CD4-positive, alpha-beta T cell treated with Interferon gamma for 1 hour (primary cell): ENCODE data around the gene UBE2G2.

Source experiments
- DNase-seq: peaks from one replicate; pipeline ENCODE4 v3.0.0-alpha.2; 2020

UBE2G2 gene

GRCh38 chr21:44784810-44785209 is 16.8 kb downstream of the UBE2G2 start:
- no peak for DNase-seq

GRCh38 chr21:44783020-44783696 is 18.5 kb downstream of the UBE2G2 start:
- no peak for DNase-seq

GRCh38 chr21:44780767-44781459 is 20.7 kb downstream of the UBE2G2 start:
- DNase-seq = no peak

- no peak for DNase-seq
Observed at GRCh38 chr21:44780137-44780502, 21.5 kb downstream of the UBE2G2 start.

GRCh38 chr21:44779417-44780136 is 22.0 kb downstream of the UBE2G2 start:
- no peak for DNase-seq

GRCh38 chr21:44778983-44779382 is 22.6 kb downstream of the UBE2G2 start:
- DNase-seq = no peak

- DNase-seq = no peak
Observed at GRCh38 chr21:44778499-44778911, 23.1 kb downstream of the UBE2G2 start.

GRCh38 chr21:44778094-44778493 is 23.5 kb downstream of the UBE2G2 start:
- DNase-seq = no peak

- no peak for DNase-seq
Observed at GRCh38 chr21:44774972-44775371, 26.6 kb downstream of the UBE2G2 start.

GRCh38 chr21:44773291-44773932 is 28.2 kb downstream of the UBE2G2 start:
- DNase-seq = no peak

GRCh38 chr21:44771896-44772525 is 29.6 kb downstream of the UBE2G2 start:
- no peak for DNase-seq

GRCh38 chr21:44767834-44768831 is 33.5 kb downstream of the UBE2G2 start:
- no peak for DNase-seq

- DNase-seq = no peak
Observed at GRCh38 chr21:44766818-44767354, 34.7 kb downstream of the UBE2G2 start.

- no peak for DNase-seq
Observed at GRCh38 chr21:44766014-44766817, 35.4 kb downstream of the UBE2G2 start.

- peak; percentile 9 for DNase-seq
Observed at GRCh38 chr21:44765231-44766013, 36.2 kb downstream of the UBE2G2 start.

GRCh38 chr21:44764319-44765230 is 37.0 kb downstream of the UBE2G2 start:
- DNase-seq = no peak

GRCh38 chr21:44763451-44764318 is 37.9 kb downstream of the UBE2G2 start:
- DNase-seq = no peak

GRCh38 chr21:44763050-44763378 is 38.6 kb downstream of the UBE2G2 start:
- no peak for DNase-seq
